Measurements from ENCODE around the gene SPDL1.

The SPDL1 gene

GRCh38 chr5:169569513-169569912, 14.1 kb upstream of the SPDL1 start:
- TF ChIP-seq CTCF (IDR thresholded peaks at IDR 0.05; ENCODE audit: extremely low read depth, missing control alignments), result no peak
- no peak for DNase-seq (ENCODE audit: low spot score)

- DNase-seq (ENCODE audit: low spot score), result no peak
- no peak for TF ChIP-seq CTCF (IDR thresholded peaks at IDR 0.05; ENCODE audit: extremely low read depth, missing control alignments)
These were observed 12.2 kb upstream of the SPDL1 start for GRCh38 chr5:169571355-169571754.

- TF ChIP-seq CTCF (IDR thresholded peaks at IDR 0.05; ENCODE audit: extremely low read depth, missing control alignments), result no peak
- DNase-seq (ENCODE audit: low spot score), result no peak
These were observed 9.4 kb upstream of the SPDL1 start for GRCh38 chr5:169574134-169574646.

- DNase-seq (ENCODE audit: low spot score), result no peak
- no peak for TF ChIP-seq CTCF (IDR thresholded peaks at IDR 0.05; ENCODE audit: extremely low read depth, missing control alignments)
These were observed 7.4 kb upstream of the SPDL1 start for GRCh38 chr5:169576181-169576598.

- TF ChIP-seq CTCF (IDR thresholded peaks at IDR 0.05; ENCODE audit: extremely low read depth, missing control alignments), result peak; percentile 9
- DNase-seq (ENCODE audit: low spot score), result no peak
These were observed 5.6 kb upstream of the SPDL1 start for GRCh38 chr5:169577951-169578350.

GRCh38 chr5:169580964-169581363, 2.6 kb upstream of the SPDL1 start:
- no peak for TF ChIP-seq CTCF (IDR thresholded peaks at IDR 0.05; ENCODE audit: extremely low read depth, missing control alignments)
- DNase-seq (ENCODE audit: low spot score), result no peak

GRCh38 chr5:169581580-169582227, 1.9 kb upstream of the SPDL1 start:
- peak; percentile 49 for DNase-seq (ENCODE audit: low spot score)
- peak; percentile 64 for TF ChIP-seq CTCF (IDR thresholded peaks at IDR 0.05; ENCODE audit: extremely low read depth, missing control alignments)
